ENCODE data around the gene TMX1. TPM values are rescaled to one million over a fixed set of nuclear protein-coding genes. Genes with fewer than 3 reads are reported as not detected.

Gene TMX1, protein sequence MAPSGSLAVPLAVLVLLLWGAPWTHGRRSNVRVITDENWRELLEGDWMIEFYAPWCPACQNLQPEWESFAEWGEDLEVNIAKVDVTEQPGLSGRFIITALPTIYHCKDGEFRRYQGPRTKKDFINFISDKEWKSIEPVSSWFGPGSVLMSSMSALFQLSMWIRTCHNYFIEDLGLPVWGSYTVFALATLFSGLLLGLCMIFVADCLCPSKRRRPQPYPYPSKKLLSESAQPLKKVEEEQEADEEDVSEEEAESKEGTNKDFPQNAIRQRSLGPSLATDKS
- 10 to 100 TPM in 3 of 4 donors, 1 to 10 TPM in 1; 6.4 to 58.6 (median 28.8) TPM for total RNA-seq

DNA sequence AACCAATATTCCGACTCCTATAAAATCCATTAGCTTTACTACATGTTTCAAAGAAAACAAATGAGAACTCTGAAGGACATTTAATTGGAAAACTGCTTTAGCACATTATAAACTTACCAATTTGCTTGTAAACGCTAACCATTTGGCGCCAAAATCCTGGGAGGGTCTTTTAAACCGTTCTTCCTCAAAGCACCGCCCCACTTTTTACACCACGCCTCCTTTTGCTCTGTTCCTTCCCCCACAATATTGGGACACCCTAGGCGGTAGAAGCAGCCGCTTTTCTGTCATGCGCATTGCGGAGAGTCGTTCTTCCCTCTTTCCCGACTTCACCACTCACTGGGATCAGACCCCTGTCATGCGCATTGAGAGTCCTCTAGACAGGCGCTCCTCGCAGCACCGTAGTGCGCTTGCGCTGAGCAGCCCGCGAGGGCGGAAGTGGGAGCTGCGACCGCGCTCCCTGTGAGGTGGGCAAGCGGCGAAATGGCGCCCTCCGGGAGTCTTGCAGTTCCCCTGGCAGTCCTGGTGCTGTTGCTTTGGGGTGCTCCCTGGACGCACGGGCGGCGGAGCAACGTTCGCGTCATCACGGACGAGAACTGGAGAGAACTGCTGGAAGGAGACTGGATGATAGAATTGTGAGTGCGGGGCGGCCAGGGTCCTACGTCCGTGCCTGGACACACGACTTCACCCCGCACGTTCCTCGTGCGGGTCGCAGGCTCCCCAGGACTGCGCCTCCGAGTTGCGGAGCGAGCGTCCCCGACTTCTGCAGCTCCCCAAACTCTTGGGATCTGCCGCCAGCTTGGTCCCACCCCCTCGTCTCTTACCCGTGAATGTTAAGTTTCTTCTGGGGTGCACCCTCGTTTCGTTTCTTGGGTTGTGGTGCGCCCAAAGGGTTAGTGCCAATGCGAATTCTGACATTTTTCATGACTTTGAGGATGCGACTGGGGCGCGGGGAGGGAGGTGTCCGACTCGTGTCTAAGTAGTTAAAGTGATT, at the start of gene TMX1:
Gene TMX1 (plus strand): TSS at position 435 of the 991 bp plus-strand sequence. CDS start 46 bp downstream, at position 481.
- H3K27me3 ChIP-seq, result no peaks in the 10 kb centered on the region
- no peaks in the 10 kb centered on the region for H3K36me3 ChIP-seq
- H3K4me1 ChIP-seq, result no peaks in the 10 kb centered on the region
- H3K27ac ChIP-seq, result peak within 1 kb of the TSS; percentile 82 to 85
- H3K9me3 ChIP-seq, result no peaks in the 10 kb centered on the region
- peak; percentile 63 to 88 for TF ChIP-seq POLR2A (IDR thresholded peaks at IDR 0.05)
- TF ChIP-seq, protein P1, sequence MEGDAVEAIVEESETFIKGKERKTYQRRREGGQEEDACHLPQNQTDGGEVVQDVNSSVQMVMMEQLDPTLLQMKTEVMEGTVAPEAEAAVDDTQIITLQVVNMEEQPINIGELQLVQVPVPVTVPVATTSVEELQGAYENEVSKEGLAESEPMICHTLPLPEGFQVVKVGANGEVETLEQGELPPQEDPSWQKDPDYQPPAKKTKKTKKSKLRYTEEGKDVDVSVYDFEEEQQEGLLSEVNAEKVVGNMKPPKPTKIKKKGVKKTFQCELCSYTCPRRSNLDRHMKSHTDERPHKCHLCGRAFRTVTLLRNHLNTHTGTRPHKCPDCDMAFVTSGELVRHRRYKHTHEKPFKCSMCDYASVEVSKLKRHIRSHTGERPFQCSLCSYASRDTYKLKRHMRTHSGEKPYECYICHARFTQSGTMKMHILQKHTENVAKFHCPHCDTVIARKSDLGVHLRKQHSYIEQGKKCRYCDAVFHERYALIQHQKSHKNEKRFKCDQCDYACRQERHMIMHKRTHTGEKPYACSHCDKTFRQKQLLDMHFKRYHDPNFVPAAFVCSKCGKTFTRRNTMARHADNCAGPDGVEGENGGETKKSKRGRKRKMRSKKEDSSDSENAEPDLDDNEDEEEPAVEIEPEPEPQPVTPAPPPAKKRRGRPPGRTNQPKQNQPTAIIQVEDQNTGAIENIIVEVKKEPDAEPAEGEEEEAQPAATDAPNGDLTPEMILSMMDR (IDR thresholded peaks at IDR 0.05), result peak in 3 of 4 experiments; percentile 9 to 33 (median 22)
- peak; percentile 96 for DNase-seq
- H3K4me3 ChIP-seq, result peak within 1 kb of the TSS; percentile 80 to 98
- intact Hi-C loops (cut with DNase I; ENCODE audit: low total_unique reads), result loop anchor here (10.0 kb wide), 1 partner anchor 295 kb away; the partner anchor contains the start of gene PYGL

DNA sequence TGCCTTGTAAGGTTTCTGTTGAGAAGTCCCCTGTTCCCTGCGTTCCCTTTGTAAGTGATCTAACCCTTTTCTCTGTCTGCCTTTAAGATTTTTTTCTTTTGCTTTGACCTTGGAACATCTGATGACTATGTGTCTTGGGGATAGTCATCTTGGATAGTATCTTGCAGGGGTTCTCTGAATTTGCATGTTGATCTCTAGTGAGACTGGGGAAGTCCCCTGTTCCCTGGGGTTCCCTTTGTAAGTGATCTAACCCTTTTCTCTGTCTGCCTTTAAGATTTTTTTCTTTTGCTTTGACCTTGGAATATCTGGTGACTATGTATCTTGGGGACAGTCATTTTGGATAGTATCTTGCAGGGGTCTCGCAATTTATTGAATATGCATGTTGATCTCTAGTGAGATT, 38.2 kb upstream of the TMX1 start:
- Histone ChIP-seq H3K36me3 (no peaks in the 10 kb centered on the region), H3K9me3 (no peaks in the 10 kb centered on the region), H3K4me3 (no peak overlapping the region), H3K27ac (no peak overlapping the region), H3K27me3 (no peaks in the 10 kb centered on the region), H3K4me1 (no peaks in the 10 kb centered on the region)
- intact Hi-C loops (cut with DNase I; ENCODE audit: low total_unique reads), result no loop called here
- DNase-seq, result no peak
- TF ChIP-seq POLR2A (IDR thresholded peaks at IDR 0.05), result no peak
- TF ChIP-seq, protein P1 (IDR thresholded peaks at IDR 0.05), result no peak

DNA sequence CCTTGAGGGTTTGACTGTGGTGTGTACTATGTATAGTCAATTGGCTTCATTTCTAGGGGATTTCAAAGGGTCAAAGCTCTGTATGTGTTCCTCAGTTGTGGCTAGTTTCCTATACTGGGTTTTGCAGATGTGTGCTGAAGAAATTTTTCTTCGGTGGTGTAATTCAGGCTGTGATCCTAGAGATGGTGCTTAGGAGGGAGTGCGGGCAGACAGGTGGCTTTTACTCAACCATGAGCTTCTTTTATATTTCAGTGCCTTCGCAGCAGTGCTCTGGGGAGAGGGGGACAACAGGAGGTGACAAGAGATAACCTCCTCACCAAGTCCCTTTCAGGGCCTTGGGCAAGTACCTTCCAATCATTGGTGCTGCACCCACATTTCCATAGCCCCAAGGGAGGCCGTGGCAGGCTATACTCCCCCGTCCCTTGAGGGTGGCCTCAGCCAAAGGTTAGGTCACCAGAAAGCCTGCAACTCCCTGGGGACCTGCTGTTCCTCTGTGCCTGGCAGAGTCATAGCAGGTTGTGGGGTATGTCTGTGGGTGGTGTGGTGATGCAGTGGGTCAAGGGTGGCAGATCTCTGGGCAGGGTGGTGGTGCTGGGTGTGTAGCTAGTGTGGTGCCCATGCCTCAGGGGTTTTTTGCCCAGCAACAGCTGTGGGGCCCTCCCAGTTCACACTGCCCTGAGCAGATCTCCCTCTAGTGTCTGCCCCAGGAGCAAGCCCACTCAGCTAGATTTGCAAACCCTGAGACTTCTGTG, 37.0 kb upstream of the TMX1 start:
- intact Hi-C loops (cut with DNase I; ENCODE audit: low total_unique reads), result no loop called here
- Histone ChIP-seq H3K9me3 (no peaks in the 10 kb centered on the region), H3K27ac (no peak overlapping the region), H3K27me3 (no peaks in the 10 kb centered on the region), H3K36me3 (no peaks in the 10 kb centered on the region), H3K4me3 (no peak overlapping the region), H3K4me1 (no peaks in the 10 kb centered on the region)
- no peak for DNase-seq
- TF ChIP-seq, protein P1 (IDR thresholded peaks at IDR 0.05), result no peak
- no peak for TF ChIP-seq POLR2A (IDR thresholded peaks at IDR 0.05)

DNA sequence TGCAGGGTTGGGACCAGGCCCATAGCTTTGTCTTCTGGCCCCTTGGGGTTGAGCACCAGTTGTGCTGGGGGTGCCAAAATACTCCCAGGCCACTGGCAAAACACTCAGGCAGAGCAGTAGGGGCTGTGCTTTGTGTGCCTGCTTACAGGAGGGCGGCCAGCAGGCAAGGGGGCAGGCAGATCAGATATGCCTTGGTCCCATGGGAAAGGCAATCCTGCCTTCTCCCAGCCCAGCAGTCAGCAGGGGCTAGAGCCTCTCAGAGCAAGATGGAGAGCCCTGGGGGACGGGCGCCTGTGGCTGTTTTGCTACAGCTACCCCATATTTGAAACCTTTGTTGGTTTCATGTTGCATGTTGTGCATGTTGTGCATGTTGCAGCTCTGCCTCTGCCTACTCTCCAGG, 36.2 kb upstream of the TMX1 start:
- no peaks in the 10 kb centered on the region for H3K36me3 ChIP-seq

More for the DNA sequence above, 36.2 kb upstream of the TMX1 start:
- intact Hi-C loops (cut with DNase I; ENCODE audit: low total_unique reads), result no loop called here
- H3K9me3 ChIP-seq, result no peaks in the 10 kb centered on the region
- H3K4me3 ChIP-seq, result no peak overlapping the region
- no peaks in the 10 kb centered on the region for H3K27me3 ChIP-seq
- TF ChIP-seq, protein P1 (IDR thresholded peaks at IDR 0.05), result no peak
- no peaks in the 10 kb centered on the region for H3K4me1 ChIP-seq
- no peak for DNase-seq
- H3K27ac ChIP-seq, result no peak overlapping the region

Measured in uterus (tissue), 4 donors.